ENCODE data around the gene PIGN.

PIGN gene

DNA sequence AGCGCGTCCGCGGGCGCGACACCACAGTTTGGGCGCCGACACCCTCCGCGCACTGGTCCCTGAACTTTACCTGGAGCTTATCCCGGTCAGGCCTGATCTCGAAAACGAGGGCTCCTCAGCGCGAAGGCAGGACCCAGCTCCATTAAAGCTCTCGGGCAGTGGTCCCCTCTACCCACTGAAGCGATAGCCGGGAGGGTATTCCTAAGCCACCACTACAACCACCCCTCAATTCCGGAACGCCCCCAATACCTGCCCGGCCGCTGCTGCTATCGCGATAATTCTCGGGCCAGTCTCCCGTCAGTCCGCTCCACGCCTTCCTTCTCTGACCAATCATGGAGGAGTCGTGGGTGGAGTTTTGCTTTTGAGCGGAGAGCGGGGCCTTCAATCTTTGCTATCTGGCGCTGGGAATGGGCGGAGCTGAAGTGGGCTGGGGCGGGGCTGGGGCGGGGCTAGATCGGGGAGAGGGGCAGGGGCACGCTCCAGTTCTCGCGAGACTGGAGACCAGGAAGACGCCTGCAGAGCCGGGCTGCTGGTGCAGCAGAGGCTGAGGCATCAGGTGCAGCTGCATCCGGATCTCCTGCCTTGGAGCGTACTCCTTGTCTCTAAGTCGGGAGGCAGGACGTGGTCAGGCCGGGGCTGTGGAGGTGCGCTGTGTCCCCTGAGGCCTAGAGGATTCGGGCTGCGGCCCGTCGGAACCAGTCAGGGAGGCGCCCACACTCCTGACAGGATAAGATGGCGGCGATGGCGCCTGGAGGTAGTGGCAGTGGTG is at the start of gene PIGN, which contains the start of gene RELCH:
Gene PIGN (minus strand): TSS at position 283 of the 769 bp plus-strand sequence. CDS start 25,703 bp downstream, outside the sequence.
Gene RELCH (plus strand): TSS at position 482 of the 769 bp plus-strand sequence. CDS start 251 bp downstream, at position 733.
- DNase-seq, result peak; percentile 85

GRCh38 chr18:62236252-62236651 is 49.4 kb upstream of the PIGN start:
- DNase-seq, result no peak

DNA sequence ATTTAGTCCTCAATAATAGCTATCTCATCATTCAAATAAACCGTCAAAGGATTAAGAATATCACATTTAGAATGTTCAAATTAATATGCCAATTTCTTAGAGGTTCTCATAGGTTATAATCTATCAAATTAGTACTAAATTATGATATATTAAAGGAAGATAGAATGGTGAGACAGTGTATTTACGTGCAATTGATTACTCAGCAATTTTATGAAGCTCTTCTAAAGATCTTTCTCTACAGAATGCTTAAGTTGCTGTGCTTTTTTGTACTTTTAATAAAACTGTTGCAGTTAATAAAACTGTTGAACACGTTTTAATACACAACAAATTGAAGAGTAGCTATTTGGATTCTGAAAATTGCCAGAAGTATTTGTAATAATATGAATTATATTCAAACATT is 39.2 kb upstream of the PIGN start:
- DNase-seq, result no peak

DNA sequence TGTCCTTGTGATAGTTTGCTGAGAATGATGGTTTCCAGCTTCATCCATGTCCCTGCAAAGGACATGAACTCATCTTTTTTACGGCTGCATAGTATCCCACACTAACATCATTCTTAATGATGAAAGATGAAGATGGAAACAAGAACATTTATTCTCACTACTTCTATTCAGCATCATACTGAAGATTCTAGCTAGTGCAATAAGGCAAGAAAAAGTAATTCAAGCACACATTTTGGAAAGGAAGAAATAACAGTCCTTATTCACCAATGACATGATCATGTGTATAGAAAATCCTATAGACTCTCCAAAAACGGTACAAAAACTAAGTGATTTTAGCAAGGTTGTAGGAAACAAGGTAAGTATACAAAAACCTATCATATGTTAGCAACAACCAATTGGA is 37.4 kb upstream of the PIGN start:
- DNase-seq, result no peak

- no peak for DNase-seq
Observed at GRCh38 chr18:62214790-62215189, 27.9 kb upstream of the PIGN start.

DNA sequence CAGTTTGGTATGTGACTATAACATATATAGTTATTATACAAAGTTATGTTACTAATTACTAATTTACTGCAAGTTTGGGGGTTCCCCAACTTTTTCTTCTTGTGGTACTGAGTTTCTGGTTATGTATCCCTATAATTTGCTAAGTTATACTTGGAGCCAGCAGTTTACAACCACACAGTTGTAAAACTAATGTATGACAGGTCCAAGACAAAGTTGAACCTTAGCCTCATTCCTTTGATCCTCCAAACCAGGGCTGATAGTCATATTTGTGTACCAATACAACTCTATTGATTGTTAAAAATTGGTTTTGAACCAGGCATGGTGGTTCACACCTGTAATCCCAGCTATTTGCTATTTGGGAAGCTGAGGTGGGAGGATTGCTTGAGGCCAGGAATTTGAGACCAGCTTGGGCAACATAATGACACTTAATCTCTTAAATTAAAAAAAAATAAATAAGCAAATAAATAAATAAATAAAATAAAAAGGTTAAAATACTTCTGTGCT is 24.5 kb upstream of the PIGN start:
- DNase-seq, result no peak

DNA sequence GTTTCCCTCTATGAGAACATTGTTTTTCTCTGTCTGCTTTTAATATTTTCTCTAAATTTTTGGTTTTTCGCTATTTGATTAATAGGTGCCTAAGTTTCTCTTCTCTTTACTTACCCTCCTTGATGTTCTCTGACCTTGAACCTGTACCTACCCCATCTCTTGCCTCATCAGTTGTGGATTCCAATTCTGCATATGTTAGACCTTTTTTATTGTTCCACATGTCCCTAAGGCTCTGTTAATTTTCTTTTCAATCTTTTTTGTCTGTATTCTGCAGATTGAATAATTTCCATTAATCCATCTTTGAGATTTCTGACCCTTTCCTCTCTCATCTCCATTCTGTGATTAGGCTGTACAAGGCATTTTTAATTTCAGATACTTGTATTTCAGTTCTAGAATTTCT is 23.3 kb upstream of the PIGN start:
- no peak for DNase-seq

GRCh38 chr18:62209046-62209445 is 22.2 kb upstream of the PIGN start:
- DNase-seq, result no peak

- DNase-seq, result no peak
Observed at GRCh38 chr18:62206593-62206992, 19.7 kb upstream of the PIGN start.

DNA sequence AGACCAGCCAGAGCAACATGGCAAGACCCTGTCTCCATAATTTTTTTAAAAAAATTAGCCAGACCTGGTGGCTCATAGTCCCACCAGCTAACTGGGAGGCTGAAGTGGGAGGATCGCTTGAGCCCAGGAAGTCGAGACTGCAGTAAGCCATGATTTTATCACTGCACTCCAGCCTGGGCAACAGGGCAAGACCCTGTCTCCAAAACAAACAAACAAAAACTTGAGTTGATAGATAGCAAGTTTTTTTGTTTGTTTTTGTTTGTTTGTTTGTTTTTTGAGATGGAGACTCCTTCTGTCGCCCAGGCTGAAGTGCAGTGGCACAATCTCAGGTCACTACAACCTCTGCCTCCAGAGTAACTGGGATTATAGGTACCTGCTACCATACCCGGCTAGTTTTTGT is 19.0 kb upstream of the PIGN start:
- DNase-seq, result no peak

DNA sequence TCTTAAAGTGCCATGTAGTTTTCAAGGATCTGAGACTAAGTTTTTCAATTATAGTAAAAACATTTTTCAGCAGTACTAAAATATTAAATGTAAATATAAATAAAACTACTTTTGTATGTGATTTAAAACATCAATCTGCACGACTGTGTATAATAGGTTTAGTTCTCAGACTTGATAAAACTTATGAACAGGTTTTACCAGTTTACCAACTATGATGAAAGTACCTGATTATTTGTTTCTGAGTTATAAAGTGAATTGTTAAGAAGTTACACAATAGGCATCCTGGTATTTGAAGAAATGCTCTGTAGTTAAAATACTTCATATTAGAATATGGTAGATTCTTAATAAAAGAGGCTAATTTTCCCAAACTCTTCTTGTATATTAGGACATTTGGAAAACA is 15.0 kb upstream of the PIGN start:
- no peak for DNase-seq

- DNase-seq, result no peak
Observed at GRCh38 chr18:62200121-62200914, 13.5 kb upstream of the PIGN start.

- DNase-seq, result no peak
Observed at GRCh38 chr18:62199629-62200028, 12.8 kb upstream of the PIGN start.

GRCh38 chr18:62198259-62198658 is 11.4 kb upstream of the PIGN start:
- no peak for DNase-seq

DNA sequence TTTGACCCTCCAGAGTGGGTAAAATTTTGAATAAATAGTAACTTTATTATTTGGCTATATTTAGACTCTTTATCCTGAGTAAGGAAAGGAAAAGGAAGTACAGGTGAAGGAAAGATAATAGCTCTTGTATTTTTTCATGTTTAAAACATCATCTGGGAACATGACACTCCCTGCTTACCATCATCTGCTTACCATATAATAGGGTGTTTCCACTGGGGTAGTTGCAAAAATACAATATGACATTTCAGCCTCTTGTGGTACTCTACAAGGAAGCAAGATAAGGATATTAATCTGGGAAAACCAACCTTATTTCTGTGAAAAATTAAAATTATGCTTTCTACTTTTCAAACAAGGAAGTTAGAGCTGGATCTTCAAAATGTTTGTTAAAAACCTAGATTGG is 10.1 kb upstream of the PIGN start:
- no peak for DNase-seq

DNA sequence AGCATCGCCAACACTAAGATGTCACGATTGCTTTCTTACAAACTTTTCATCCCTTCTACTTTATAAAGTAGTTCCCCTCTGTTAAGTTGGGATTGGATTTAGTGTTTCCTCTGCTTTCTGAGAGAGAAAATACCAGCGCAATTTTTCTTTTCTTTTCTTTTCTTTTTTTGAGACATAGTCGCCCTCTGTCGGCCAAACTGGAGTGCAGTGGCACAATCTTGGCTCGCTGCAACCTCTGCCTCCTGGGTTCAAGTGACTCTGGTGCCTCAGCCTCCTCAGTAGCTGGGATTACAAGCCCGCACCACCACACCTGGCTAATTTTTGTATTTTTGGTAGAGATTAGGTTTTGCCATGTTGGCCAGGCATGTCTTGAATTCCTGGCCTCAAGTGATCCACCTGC is 9.2 kb upstream of the PIGN start:
- no peak for DNase-seq

DNA sequence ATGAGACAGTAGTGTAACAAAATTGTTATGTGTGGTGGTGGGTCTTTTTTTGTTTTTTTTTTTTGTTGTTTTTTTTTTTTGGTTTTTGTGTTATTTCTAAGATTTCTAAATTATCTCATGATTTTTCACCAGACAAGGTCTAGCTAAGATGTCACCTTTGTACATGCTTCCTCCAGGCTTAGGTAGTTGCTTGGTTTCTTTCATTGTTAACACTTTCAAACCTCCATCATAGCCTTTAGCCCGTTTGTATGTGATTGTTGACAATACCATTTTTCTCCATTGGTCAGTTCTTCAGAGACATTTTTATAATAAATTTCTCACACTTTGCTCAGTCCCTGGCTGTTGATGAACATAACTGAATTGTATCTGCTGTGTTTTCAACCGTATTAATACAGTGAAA is 2.4 kb upstream of the PIGN start:
- DNase-seq, result no peak

DNA sequence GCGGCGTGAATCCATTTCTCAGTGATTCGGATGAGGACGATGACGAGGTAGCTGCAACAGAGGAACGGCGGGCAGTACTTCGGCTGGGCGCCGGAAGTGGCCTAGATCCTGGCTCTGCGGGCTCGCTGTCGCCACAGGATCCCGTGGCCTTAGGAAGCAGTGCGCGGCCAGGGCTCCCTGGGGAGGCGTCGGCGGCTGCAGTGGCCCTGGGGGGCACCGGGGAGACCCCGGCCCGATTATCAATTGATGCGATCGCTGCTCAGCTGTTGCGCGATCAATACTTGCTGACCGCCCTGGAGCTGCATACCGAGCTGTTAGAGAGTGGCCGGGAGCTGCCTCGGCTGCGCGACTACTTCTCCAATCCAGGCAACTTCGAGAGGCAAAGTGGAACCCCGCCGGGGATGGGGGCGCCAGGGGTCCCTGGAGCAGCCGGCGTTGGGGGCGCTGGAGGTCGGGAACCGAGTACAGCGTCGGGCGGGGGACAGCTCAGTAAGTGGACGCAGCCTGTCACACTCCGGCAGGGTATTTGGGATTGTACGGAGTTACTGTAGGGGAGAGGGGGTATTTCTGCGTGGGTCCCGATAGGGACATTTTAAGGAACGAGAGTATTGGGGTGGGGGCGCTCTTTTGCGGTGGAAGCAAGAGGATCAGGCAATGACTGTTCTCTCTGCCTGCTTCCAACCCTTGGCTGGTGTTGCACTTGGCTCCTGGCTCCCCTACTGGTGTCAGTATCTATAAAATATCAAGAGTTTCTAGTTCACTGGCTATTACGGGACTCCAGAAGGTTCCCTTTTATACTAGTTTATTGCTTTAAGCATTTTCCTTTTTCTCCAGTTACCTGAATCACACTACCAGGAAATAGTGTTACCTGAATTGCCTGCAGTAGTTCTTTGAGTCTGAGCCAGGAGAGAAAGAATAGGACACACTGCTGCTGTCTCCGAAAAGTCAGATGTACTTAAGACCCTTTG is 971 bp upstream of the PIGN start:
- DNase-seq, result no peak

GRCh38 chr18:62186499-62186773 is 420 bp downstream of the PIGN start:
- DNase-seq, result no peak

DNA sequence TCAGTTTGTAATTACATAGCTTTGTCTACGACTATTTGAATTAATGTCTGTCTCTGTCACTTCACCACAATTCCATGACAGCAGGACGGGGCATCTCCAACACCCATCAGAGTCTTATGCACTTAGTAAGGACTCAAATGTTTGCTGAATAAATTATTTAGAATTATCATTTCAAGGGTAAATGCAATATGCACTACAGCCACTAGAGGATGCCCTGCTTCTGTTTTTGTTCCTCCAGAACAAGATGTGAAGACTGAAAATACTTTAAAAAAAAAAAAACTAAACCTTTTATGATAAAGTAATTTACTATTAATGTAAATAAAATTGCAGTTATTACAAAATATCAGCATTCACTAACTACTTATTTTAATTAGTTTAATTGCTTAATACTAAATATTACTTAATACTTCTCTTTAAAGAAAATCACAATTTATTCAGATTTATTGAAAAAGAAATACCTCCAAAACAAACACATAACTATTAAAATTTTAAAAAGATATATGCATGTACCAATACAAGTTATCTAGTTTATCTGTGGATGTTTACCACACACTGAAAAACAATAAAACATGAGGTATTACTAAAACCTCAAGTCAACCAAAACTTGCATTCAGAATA is 3.2 kb downstream of the PIGN start:
- no peak for DNase-seq

- DNase-seq, result no peak
Observed at GRCh38 chr18:62182220-62182619, 4.6 kb downstream of the PIGN start.

DNA sequence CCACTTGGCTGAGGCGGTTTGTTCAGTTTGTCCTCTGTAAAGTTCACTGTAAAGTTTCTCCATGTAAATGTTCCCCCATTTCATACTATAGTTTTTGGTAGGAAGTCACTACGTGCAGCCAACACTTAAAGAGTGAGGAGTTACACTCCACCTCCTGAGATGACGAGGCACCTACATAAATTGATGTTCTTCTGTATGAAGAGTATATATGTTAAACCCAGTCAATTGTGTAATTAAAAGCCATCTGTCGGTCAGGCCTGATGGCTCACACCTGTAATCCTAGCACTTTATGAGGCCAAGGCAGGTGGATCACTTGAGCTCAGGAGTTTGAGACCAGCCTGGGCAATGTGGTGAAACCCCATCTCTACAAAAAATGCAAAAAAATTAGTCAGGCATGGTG is 7.6 kb downstream of the PIGN start:
- DNase-seq, result no peak

GRCh38 chr18:62177271-62177670 is 9.6 kb downstream of the PIGN start:
- no peak for DNase-seq
